HUDEP-2 (cell line): ENCODE results near the gene AMH.

Source experiments
- DNase-seq, 76 experiments: peaks; one replicate each; lab custom pipeline; 2025; ENCODE audit not compliant: unreplicated experiment in 76 of 76; lab: John Stamatoyannopoulos, UW

Gene AMH

DNA sequence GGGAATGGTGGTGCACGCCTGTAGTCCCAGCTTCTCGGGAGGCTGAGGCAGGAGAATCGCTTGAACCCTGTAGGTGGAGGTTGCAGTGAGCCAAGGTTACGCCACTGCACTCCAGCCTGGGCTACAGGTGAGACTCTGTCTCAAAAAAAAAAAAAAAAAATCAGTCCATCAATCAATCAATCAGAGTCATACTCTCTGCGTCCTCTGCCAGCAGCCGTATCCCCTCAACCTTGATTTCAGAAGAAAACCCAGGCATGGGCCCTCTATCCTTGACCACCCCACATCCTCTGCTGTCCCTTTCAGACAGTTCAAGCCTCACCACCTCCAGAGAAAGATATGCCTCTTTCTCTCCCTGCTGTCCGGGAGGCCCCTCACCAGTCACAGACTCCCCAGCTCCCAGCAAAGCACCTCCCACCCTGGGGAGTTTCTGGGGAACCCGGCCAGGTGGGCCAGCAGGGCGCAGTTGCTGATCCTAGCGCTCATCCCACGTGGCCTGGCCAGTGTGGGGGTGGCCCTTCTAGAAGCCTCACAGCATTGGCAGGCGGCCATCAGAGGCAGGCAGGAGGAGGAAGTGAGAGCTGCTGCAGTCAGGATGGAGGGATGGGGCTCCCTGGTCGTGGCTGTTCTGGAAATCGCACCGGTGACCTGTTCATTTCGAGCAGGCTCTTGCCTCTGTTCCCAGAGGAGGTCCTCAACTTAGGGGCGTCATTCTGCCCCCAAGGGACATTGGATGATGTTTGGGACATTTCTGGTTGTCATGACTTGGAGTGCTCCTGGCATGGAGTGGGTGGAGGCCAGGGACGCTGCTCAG is 17.3 kb downstream of the AMH start:
- DNase-seq, result peak in 74 of 76 experiments; percentile 67 to 97 (median 91)

GRCh38 chr19:2268480-2268830 is 19.3 kb downstream of the AMH start:
- DNase-seq, result no peak

- DNase-seq, result no peak
These were observed 19.7 kb downstream of the AMH start for GRCh38 chr19:2268861-2269243.

GRCh38 chr19:2269244-2270156 is 20.4 kb downstream of the AMH start:
- DNase-seq, result peak; percentile 78 to 100 (median 98)

DNA sequence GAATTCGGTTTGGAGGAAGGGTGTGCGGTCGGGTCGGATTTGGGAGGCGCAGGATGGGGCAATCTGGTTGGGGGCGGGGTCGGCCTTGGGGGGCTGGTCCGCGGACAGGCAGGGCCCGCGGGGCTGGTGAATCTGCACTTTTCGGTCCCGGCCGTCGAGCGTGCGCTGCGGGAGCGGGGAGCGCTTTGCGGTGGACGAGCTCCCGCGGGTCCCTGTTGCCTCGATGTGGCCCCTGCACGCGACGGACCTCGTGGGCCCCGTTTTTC is 21.0 kb downstream of the AMH start:
- DNase-seq, result peak in 19 of 76 experiments; percentile 18 to 52 (median 31)

- DNase-seq, result peak in 66 of 76 experiments; percentile 34 to 84 (median 72)
These were observed 21.5 kb downstream of the AMH start for GRCh38 chr19:2270423-2271233.

GRCh38 chr19:2271234-2272103 is 22.3 kb downstream of the AMH start:
- DNase-seq, result peak in 2 of 76 experiments; percentile 19 to 44

DNA sequence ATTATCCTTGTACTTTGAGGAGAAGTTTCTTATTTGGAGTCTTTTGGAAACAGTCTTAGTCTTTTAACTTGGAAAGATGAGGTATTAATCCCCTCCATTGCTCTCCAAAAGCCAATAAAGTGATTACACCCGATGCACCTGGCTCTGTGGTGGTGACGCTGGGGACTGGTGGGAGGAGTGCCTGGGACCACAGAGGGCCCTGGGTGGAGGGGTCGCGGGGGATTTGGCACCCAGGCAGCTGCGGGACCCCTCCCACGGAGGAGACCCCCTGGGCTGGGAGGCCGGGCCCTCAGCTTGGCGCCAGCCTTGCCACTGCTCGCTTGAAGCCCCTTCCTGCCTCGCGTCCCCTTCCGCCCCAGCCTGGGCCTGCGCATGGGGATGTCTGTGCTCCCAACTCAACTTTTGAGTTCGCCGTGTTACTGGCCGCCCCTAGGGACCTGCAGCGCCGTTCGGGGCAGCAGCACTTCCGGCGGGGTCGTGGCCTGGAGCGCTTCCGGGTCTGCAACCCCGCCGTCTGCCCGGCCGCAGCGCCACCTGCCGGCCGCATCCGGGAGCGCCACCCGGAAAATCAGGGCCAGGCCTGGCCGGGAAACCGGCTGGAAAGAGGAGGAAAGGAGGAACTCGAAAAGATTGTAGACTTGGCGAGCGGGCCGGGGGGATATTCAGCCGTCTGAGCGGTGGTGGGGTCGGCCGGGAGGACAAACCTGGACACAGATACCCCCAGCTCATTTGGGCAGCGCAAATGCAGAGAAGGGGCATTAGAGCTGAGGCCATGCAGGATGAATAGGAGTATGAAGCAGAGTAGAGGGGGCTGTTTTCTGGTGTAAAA is 24.4 kb downstream of the AMH start:
- peak in 63 of 76 experiments; percentile 16 to 87 (median 72) for DNase-seq

- DNase-seq, result no peak
These were observed 25.1 kb downstream of the AMH start for GRCh38 chr19:2274185-2274711.

DNA sequence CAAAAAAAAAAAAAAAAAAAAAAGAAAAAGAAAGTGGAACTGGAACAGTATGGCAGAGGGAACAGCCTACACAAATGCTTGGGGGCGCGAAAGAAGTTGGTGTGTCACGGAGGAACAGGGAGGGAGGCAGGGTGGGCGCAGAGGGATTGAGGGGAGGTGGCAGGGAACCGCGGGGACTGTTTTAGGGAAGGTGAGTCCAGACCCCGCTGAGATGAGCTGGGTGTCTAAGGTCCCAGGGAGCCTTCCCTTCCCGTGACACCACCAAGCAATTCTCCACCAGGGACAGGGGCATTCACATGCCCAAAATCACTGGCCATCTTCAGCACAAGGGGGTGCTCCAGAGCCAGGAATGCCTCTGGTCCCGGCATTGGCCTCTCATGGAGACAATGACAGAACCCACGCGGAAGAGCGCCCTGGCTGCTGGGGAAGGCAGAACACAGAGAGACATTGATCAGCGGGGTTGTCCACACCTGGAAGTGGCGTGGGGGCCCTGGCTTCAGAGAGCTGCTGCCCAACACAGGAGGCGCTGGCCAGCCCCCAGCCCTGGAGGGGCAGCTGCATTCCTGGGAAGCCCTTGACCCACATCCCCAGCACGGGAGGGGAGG is 25.9 kb downstream of the AMH start:
- DNase-seq, result peak in 59 of 76 experiments; percentile 32 to 74 (median 55)

DNA sequence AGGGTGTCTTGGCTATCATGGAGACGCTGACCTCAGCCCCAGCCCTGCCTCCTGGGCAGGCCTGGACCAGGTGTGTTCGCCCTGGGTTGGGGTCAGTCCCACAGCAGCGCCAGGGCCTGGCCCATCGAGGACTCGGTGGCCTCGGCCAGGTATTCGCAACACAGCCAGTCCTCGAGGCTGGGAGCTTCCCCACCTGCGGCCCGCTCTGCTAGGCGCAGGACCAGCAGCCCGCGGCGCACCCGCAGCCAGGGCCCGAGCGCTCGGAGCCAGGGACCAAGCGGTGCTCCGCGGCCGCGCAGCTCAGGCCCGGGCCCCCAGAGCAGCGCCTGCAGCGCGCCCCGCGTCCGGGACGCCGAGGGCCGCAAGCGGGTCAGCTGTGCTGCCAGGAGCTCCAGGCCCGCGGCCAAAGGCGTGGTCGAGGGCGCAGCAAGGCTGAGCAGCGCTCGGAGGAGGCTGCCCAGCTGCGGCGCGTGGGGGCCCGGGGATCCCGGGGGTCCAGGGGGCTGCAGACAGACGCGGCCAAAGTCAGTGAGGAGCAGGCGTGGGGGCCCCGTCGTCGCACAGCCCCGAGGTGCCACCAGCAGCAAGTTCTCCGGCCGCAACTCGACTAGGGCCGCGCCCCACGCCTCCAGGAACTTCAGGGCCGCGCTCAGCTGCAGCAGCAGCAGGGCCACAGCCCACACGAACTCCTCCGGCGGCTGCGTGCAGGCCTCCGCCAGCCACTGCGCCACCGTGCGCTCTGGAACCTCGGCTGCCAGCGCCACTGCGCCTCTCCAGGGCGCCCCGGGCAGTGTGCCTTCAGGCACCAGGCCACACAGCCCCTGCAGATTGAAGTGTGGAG is 26.7 kb downstream of the AMH start:
- DNase-seq, result no peak

DNA sequence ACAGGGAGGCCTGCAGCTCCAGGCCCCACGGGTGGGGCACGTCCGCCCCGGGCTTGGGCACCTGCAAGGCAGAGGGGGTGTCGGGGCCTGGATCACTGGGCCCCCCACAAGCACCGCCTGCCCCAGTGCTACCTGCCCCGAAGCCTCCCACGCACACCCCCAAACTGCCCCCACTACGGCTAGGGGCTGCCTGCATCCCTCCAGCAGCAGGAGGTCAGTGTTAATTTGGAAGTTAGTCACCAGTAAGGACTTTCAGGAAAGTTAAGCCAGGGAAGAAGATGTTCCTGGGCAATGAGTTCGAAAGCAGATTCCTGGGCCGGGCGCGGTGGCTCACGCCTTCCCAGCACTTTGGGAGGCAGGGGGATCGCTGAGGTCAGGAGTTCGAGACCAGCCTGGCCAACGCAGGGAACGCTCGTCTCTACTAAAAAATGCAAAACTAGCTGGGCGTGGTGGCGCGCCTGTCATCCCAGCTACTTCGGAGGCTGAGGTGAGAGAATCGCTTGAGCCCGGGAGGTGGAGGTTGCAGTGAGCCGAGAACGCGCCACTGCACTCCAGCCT is 27.4 kb downstream of the AMH start:
- DNase-seq, result no peak

- DNase-seq, result no peak
These were observed 28.0 kb downstream of the AMH start for GRCh38 chr19:2277138-2277537.

- no peak for DNase-seq
These were observed 29.5 kb downstream of the AMH start for GRCh38 chr19:2278459-2279158.

DNA sequence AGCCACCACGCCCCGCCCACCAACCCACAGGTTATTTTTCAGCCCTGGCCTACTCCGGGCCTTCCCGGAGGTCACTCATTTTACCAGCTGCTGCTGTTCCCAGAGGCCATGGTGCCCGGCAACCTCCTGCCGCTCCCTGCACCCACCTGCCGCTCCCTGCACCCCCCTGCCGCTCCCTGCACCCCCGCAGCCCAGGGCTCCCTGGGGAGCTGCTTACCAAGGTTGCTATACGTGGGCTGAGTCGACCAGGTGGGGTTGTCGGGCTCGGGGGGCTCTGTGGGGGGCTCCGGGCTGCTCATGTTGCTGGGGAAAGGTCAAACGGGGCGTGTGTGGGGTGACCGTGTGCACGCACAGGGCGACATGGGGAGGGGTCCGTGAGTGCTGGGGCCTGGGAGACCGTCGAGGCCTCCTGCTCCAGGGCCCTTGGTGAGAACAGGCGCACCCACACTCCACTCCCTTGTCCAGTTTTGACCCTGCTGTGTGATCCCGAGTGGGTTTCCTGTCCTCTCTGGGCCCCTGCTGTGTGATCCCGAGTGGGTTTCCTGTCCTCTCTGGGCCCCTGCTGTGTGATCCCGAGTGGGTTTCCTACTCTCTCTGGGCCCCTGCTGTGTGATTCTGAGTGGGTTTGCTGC is 31.6 kb downstream of the AMH start:
- DNase-seq, result no peak
